ENCODE data around the gene PDLIM4.

PDLIM4 gene

DNA sequence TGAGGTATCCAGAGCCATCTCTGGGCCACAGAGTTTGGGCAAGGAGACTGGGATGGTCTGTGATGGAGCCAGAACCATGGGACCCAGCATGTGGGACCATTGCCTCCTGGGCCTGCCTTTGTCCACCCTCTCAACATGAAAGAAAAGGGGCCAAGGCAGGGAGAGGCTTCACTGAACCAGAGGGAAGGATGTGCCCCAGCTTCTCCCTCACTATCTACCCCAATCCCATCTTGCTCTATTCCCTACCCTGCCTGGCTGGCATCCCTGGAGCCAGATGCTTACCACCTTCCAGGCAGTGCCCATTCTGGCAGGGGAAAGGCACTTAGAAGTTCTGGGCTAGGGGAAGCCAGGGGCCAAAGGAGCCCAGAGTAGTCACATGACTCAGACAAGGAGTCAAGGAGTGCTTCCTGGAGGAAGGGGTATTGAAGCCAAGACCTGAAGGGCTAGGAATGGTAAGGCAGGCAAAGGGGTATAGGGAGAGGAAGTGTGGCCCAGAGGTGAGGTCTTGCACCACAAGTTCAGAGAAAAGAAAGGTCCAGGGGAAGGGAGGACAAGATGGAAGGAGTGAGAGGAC is 9.8 kb downstream of the PDLIM4 start:
- no peak for DNase-seq (ENCODE audit: low read depth in 2 of 3, low spot score in 1 of 3)

DNA sequence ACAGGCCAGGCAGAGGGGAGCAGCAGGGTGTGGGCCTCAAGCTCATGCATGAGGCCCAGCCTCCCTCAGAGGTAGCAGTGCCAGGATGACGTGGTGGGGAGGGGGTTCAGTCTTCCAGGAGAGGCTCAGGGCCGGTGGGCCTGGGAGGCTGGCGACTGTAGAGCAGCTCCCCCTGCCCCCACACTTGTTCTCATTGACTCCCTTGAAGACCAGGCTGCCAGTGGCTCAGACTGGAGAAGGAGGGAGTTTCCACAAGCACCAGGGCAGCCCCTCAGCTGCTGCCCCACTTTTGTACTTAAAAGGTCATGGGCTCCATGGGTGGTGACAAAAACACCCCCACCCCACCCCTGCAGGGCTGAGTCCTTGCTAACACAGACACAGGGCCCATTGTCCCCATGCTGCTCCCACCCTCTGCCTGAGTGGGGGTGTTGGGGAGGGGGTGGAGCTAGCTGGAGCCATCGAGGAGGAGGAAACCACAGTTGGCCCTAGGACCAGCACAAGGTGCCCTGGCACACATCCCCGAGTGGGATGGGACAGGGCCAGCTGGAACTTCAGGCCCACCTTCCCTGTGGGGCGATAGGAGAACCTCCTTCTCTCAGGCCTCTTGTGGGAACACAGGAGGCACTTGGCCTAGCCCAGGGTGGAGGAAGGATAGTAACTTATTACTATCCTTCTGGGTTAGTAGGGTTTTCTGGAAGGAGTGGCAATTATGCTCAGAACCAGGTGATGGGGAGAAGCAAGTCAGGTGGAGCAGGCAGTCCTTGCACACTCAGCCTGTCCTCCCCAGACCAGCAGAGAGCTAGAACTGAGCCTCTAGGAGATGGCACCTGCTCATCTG is 10.7 kb downstream of the PDLIM4 start:
- no peak for DNase-seq (ENCODE audit: low read depth in 2 of 3, low spot score in 1 of 3)

DNA sequence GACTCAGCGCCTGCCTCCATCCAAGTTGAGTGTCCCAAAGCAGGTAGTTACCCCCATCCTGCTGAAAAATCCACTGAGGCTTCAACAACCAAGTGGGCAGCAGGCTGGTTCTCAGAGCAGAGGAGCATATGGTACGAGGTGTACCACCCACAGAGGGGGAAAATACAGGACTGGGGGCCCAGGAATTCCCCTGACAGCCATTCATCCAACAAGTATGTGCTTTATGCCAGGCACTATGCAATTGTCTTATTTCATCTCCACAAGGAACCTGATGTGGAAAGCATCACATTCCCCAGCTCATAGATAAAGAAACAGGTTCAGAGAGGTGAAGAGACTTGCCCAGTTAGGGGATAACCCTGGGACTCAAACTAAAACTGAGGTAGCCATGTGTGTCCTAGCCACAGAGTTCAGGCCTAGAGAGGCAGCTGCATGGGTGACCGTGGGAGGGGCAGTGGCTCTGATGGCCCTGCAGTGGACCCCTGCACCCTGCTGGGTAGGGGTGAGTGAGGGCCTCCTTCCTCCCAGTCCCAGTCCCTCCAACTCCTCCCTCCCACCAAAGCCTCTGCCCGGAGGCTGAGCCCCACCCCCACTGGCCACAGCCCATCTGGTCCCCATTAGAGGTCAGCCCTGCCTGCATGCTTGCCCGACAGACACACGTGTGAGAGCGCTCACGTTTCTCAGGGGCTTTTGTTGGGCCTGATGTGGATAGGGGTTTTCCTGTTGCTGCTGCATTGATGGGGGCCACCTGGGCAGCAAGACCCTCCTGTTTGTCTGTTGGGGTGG is 11.5 kb downstream of the PDLIM4 start:
- no peak for DNase-seq (ENCODE audit: low read depth in 2 of 3, low spot score in 1 of 3)

DNA sequence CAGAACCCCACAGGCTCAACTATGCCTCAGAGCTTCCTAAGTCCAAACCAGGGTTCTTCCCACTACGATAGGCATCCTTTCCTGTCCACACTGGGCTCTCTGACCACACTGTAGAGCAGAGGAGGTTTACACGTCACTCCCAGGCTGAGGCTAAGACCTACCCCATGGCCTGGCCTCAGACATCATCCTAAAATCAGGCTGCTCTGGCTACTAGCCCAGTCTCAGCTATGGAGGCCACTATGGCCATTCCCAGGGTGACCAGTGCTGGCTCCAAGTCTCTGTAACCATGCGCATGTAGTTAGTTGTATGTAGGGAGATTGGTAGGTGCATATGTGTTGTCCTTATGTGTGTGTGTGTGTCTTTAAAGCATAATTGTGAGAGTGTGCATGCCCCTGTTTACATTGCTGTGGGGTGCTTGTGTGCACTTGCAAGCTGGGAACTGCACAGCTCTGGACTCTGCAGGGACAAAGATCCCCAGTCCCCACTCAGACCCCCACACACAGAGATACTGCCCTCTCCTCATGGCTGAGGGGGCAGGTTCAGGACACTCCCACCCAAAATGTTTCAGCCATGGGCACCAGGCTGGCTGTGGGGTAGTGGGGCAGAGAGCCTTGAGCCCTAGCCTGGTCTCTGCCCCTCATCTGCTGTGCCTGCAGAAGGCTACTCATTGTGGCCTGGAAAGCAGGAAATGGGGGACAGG is 12.3 kb downstream of the PDLIM4 start:
- no peak for DNase-seq (ENCODE audit: low read depth in 2 of 3, low spot score in 1 of 3)

DNA sequence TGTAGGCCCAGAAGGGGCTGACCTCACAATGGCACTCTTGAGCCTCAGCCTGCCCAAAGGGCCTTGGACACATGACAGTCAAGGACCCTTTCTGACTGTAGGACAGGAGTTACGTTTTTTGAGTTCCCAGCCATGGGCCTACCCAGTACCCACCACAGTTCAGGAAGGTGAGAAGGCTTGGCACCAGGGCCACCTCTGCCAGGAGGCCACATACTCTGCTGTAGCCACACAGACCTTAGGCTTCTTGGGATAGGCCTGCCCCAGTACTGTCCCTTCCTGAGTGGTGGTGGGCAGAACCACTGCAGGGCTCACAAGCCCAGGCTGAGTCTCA is 12.8 kb downstream of the PDLIM4 start:
- no peak for DNase-seq (ENCODE audit: low read depth in 2 of 3, low spot score in 1 of 3)

DNA sequence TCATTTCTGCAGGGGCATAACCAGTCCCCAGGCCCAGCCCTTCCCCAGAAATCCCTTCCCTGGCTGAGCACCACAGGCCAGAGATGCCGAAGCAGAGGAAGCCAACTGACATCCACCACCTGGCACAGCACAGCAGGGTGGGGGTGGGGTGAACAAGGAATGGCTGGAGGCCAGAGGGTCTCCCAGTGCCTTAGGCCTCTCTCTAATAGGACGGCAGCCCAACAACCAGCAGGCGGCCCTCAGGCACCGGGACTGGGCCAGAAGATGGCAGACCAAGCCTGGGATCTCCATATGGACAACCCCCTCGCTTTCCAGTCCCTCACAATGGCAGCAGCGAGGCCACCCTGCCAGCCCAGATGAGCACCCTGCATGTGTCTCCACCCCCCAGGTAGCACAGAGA is 13.2 kb downstream of the PDLIM4 start:
- no peak for DNase-seq (ENCODE audit: low read depth in 2 of 3, low spot score in 1 of 3)

DNA sequence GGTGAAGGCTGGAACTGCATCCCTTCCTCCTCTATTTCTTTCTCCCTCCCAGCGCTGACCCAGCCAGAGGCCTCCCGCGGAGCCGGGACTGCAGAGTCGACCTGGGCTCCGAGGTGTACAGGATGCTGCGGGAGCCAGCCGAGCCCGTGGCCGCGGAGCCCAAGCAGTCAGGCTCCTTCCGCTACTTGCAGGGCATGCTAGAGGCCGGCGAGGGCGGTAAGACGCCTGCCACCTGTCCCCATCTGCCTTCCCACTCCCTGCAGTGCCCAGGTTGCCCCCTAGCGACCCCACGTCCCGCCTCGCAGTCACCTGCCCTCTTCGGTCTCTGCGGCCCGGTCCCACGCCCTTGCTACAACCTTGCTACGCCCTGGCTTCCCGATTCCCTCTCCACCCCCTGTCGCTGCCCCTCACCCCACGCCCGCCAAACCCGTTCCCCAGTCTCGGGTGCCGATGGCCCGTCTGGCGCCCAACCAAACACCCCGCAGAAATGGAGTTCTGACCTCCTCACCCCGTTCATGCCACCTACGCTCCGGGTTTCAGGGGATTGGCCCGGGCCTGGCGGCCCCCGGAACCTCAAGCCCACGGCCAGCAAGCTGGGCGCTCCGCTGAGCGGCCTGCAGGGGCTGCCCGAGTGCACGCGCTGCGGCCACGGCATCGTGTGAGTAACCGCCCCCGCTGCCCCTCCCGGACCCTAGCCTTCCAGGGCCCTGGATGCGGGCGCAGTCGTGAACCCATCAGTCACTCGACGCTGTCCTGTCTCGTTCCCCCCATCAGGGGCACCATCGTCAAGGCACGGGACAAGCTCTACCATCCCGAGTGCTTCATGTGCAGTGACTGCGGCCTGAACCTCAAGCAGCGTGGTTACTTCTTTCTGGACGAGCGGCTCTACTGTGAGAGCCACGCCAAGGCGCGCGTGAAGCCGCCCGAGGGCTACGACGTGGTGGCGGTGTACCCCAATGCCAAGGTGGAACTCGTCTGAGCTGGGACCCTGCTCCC is 14.1 kb downstream of the PDLIM4 start:
- DNase-seq (ENCODE audit: low read depth in 2 of 3, low spot score in 1 of 3) = no peak

DNA sequence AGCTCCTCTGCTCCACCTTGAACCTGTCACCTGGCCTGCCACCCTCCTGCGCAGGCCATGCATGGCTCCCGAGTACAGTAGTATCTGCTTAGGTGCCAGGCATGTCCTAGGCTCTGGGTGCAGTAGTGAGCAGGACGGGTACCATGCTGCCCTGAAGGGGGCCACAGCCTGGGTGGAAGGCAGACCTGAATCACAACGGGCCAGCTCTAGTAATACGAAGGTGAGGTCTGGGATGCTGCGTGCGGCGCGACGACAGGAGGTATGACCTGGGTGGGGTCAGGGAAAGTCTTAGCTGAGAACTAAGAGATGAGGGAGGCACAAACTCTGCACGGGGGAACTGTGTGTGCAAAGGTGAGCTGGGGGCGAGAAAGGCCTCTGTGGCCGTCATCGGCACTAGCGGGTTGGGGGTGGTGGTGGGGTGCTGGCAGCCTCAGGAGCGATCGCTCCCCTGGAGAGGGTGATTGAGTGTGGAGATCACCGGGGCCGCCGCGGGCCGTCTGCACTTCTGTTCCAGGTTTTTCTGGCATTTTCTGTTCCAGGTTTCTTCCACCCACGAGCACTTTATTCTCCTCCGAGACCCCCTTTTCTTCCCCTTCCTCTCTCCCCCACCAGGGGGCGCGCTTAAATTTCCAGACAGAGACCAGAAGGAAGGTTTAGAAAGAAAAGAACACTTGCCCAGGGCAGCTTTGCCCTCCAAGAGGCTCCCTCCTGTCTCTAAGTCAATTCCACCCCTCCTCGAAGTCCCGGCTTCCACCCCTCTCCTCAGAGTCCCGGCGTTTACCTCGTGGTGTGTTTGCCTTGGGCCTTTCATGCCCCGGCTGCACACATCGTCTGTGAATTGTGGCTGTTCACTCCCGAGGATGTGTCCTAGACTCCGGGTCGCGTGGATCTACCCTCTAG is 15.1 kb downstream of the PDLIM4 start:
- DNase-seq (ENCODE audit: low read depth in 2 of 3, low spot score in 1 of 3) = peak; percentile 53 to 64 (median 61)

DNA sequence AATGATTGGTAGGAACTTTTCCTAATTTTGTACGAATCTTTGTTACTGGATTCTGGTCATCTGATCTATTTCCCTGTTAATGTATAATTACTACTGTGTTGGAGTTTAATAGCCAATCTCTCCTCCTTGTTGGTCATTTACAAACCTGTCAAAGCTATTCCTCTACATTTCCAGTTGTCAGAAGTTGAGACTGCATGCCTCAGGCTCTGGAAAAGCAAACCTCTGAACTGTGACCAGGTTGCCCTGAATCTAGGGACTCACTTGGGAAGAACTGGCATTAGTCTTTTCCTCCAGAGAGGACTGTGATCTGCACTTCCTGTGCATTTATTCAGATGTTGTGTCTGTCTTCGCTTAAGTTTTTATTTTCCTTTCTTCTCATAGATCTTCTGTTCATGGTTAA is 16.1 kb downstream of the PDLIM4 start:
- no peak for DNase-seq (ENCODE audit: low read depth in 2 of 3, low spot score in 1 of 3)

DNA sequence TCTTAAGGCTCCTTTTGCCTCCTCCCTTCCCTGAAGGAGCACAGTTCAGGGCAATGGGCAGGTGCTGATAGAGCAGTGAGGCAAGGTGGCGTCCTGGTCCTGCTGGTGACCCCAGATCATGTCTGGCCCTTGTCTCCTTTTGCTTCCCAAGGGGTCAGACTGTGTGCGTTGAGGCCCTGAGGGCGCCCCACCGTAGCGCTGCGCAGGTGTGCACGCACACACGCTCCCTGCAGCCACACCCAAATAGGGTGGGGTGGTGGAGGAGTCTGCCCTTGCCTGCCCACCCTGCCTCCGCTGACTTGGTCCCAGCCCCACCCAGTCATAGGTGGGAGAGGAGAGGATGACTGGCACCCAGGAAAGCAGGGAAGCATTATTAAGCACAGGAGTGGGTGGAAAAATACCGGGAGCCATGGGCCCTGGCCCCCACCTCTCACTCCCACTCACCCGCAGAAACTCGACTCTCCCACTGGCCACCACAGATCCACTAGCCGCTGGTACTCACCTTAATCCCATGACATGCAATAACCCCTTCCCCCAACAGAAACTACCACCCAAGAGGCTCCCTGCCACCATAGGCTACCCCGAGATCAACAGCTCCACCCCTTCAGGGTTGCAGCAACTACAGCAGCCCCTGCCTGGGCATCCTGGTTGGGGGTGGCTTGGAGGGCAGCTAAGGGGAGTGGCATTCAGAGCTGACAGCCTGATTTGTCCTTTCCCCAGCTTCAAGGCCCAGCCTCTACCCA is 16.7 kb downstream of the PDLIM4 start:
- DNase-seq (ENCODE audit: low read depth in 2 of 3, low spot score in 1 of 3) = no peak

DNA sequence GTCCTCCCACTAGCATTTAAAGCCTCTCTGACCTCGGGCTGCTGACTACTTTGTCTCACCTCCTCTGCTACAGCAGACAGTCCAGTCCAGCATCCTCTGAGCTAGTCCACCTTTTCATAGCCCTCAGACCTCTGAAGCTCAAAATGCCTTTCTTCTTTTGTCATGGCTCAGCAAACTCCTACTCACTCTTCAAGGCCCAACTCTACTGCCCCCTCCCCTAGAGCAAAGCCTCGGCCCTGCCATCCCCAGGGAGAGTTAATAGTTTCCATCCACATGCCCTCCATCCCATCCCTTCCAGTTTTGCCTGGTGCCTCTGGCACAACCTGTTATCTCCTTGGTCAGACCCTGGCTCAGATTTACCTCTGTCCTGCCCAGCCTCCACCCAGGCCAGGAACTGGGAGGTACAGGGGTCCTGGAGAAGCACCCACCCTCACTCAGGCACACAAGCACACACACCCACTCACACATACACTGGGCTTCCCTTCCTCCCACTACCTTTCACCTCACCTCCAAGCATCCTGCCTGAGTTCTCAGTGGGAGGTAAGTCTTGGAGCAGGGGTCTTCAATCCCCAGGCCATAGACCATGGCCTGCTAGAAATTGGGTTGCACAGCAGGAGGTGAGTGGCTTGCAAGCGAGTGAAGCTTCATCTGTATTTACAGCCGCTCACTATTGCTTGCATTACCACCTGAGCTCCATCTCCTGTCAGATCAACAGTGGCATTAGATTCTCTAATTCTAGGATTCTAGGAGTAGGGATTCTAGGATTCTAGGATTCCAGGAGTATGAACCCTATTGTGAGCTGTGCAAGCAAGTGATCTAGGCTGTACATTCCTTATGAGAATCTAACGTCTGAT is 18.1 kb downstream of the PDLIM4 start:
- DNase-seq (ENCODE audit: low read depth in 2 of 3, low spot score in 1 of 3) = no peak

DNA sequence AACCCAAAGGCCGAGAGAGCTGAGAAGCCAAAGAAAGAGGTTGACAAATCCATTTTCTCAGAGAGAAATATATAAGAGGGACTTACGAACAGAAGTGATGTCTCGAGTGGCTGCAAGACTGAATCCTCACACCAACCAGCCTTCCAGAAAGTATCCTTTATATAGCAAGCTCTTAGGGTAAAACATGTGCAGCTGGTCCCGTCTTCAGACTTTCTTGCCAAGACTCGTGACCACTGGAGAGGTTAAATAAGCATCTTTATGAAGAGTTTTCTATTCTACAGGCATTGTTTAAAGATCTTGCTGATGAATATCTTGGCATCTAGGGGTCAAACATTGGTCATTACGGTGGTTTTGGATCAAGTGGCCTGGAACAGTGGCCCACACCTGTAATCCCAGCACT is 19.8 kb downstream of the PDLIM4 start:
- no peak for DNase-seq (ENCODE audit: low read depth in 2 of 3, low spot score in 1 of 3)

DNA sequence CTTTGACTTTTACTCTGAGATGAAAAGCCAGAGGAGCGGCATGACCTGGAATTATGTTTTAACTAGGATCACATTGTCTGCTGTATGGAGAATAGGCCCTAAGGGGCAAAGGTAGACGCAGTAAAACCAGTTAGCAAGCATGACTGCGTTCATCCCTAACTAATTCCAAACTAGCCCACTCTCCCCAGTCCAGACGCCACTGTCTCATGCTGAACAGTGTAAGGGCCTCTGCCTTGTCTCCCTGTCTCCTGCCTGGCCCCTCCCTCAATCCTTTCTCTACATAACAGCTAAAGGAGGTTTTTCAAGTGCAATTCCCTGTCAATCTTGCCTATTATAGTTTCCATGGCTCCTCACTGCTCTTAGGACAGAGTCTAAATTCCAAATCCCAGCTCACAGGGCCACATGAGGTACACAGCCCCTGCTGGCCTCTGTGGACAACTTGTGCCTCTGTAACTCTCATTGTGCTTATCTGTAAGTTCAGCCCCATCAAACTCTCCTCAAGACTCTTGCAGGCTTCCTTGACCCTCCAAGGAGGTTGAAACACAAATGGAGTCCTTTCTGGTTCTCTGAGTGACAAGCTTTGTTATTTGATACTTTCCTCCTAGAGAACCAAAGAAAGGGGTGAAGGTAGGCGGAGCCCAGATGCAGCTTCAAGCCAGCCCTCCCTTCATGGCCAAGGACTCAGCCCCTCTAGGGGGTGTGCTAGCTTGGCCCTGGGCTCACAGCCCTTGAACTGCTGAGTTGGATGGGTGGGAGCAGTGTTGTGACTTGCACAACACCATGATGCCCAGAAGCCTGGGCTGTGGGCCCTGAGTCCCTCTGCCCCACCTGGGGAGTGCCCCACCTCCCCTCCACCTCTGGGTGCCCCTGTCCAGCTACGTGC is 20.7 kb downstream of the PDLIM4 start:
- no peak for DNase-seq (ENCODE audit: low read depth in 2 of 3, low spot score in 1 of 3)

DNA sequence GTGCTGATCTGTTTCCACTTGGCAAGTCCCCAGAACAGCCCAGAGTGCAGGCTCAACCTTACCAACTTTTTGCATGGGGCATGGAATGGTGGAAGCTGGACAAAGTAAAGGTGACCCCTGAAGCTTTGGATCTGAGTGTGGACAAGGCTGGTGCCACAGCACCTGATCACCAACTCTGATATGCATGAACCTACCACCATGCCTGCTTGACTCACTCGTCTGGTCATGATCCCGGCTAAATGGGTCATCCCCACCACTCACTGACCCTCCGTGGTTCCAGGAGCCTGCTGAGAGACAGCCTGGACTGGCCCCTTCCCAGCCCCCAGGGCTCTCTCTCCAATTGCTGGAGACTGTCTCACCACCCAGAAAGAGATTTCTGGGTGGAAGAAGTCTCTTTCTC is 22.3 kb downstream of the PDLIM4 start:
- DNase-seq (ENCODE audit: low read depth in 2 of 3, low spot score in 1 of 3) = no peak

DNA sequence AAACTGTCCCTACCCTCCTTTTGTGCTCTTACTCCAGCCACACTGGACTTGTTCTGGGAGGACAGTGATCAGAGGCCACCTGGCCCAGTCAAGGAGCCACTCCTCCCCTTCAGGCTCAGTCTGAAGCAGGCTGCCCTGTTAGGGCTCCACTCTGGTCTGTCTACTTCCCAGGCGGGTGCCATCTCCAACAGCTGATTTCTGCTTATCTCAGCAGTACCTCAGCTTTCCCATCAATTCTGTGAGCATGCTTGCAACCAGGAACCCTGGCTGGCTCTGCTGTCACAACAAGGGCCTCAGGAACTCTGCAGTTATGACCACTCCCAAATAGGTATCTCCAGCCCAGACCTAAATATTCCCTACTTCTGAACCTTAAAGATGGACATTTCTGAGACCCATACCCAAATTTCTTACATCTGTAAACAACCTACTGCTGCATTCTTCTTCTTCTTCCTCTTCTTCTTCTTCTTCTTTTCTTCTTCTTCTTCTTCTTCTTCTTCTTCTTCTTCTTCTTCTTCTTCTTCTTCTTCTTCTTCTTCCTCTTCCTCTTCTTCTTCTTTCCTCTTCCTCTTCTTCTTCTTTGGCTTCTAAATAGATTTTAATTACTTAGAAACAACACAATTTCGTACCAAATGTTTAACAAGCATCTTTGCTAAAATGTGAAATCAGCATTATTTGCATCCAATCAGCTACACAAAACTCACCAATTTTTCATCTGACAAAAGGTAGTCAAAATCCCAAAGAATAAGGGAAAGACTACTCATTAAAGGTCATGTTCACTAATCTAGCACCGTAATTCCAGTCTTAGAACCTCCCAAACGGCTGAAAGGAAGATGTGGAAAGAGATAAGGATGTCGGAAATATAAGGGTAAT is 23.1 kb downstream of the PDLIM4 start:
- no peak for DNase-seq (ENCODE audit: low read depth in 2 of 3, low spot score in 1 of 3)

Measured in stimulated activated CD4-positive, alpha-beta T cell treated with anti-CD3 and anti-CD28 coated beads, Interleukin-12 subunit alpha, Interleukin-12 subunit beta, amount 100 ng/mL, for 48 hours (primary cell).